GM21515 (cell line): ENCODE results near the gene MPIG6B.
A peak's percentile ranks its signal among the peaks of the same experiment; 100 is the strongest.

Experiments used
- ATAC-seq: cut with Tn5 transposase; IDR thresholded peaks from one replicate; pipeline ENCODE4 v1.9.1; 2021; ENCODE audit not compliant: unreplicated experiment

MPIG6B gene

GRCh38 chr6:31736768-31737314, 13.7 kb downstream of the MPIG6B start:
- no peak for ATAC-seq

- ATAC-seq = no peak
Measured at GRCh38 chr6:31737315-31737990, 14.3 kb downstream of the MPIG6B start.

GRCh38 chr6:31737991-31738979, 15.1 kb downstream of the MPIG6B start:
- no peak for ATAC-seq

DNA sequence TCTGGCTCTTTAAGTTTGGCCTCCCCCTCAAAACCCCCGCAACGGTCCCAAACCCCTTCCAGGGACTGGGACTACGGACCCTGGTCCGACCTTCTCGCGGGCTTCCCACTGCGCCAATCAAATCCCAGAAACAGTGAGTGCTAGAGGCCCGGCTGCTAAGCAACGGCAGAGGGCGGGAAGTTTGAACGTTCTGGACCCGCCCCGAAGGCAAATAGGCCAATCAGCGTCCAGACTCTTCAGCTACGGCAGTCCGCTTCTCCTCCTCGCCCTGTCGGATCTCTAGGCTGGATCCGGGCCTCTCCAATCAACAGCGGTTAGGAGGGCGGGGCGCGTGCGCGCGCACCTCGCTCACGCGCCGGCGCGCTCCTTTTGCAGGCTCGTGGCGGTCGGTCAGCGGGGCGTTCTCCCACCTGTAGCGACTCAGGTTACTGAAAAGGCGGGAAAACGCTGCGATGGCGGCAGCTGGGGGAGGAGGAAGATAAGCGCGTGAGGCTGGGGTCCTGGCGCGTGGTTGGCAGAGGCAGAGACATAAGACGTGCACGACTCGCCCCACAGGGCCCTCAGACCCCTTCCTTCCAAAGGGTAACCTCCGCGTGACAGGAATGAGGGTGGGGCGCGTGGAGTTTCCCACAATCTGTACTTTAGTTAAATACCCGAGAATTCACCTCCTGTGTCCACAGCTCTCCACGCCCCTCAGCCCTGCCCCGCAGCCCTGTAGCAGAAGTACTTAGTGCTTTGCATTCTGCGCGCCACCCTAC, 16.6 kb downstream of the MPIG6B start, which contains the start of gene MSH5:
Gene MSH5, plus strand, starts transcription at position 367 of the 758 bp plus-strand sequence. CDS start 462 bp downstream, outside the sequence.
- peak; percentile 60 for ATAC-seq

GRCh38 chr6:31740397-31741223, 17.4 kb downstream of the MPIG6B start:
- ATAC-seq = peak; percentile 1

- no peak for ATAC-seq
Measured at GRCh38 chr6:31741815-31742214, 18.6 kb downstream of the MPIG6B start.

GRCh38 chr6:31742894-31743293, 19.7 kb downstream of the MPIG6B start:
- ATAC-seq = no peak

GRCh38 chr6:31744422-31744821, 21.2 kb downstream of the MPIG6B start:
- ATAC-seq = no peak

GRCh38 chr6:31749301-31750036, 26.3 kb downstream of the MPIG6B start:
- no peak for ATAC-seq

- ATAC-seq = no peak
Measured at GRCh38 chr6:31750411-31751022, 27.3 kb downstream of the MPIG6B start.

DNA sequence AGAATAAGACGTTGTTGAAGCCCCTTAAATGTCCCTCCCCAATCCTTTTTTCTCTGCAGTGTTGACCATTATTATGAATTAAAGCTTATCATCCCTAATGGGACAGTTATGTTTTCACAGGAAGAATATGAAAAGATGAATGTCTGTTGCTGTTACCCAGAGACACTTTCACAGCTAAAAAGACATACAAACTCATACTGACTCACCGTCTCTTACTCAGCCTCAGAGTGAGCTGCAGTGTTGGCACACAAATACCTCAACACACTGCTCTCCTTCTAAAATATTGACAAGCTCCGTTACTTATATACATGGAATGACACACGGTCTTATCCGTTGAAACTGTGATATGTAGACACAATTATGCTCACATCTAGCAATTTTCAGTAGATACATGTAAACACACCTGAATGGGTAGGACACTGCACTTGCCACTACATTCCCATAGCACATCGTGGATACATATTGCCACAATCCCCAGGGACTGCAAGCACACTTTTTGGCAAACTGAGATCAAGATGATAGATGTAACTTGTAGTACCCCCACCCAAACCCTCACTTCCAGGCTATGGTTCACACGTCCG, 29.7 kb downstream of the MPIG6B start:
- no peak for ATAC-seq

DNA sequence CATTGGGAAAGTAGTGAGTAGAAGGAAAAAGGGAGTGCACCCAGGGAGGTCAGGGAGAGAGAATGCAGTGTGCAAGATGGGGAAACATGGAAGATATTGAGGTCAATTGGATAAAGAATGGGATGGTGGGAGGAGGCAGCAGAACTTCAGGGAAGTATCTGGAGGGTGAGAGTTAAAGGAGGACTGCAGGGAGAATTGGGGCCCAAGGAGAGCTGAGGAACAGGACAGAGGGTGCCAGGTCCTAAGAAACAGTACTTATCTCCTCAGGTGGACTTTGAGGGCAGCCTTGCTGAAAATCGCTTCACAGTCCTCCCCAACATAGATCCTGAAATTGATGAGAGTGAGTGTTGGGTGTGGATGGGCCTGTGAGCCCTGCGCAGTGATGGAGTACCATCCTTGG, 35.1 kb downstream of the MPIG6B start:
- no peak for ATAC-seq

GRCh38 chr6:31760790-31761189, 37.6 kb downstream of the MPIG6B start:
- no peak for ATAC-seq

GRCh38 chr6:31761343-31761742, 38.2 kb downstream of the MPIG6B start:
- ATAC-seq = no peak

DNA sequence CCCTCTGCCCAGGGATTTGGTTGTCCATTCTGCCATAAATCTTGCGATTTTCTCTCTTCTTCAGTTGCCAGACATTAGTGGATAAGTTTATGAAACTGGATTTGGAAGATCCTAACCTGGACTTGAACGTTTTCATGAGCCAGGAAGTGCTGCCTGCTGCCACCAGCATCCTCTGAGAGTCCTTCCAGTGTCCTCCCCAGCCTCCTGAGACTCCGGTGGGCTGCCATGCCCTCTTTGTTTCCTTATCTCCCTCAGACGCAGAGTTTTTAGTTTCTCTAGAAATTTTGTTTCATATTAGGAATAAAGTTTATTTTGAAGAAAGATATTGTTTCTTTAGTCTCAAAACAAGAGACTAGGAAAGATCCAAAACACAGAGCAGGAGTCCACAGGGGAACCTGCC, 39.2 kb downstream of the MPIG6B start, which contains the start of gene SAPCD1:
Gene SAPCD1, plus strand, starts transcription at position 301 of the 400 bp plus-strand sequence. CDS start 399 bp downstream, outside the sequence.
- ATAC-seq = no peak

GRCh38 chr6:31762878-31763618, 39.9 kb downstream of the MPIG6B start:
- no peak for ATAC-seq

DNA sequence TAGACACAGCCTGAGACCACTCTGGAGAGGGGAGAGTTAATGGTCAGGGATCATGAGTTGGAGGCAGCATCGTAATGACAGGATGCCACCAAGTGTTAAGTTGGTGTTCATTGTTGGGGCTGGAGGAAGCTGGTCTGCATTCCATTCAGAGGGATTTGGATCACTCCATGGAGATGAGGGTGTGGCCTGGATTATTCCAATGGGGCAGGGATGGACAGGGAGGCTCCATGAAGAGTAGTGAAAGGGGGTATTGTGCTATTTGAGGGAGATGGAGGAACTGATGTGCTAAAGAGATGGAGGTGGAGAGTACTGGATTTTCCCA, 40.4 kb downstream of the MPIG6B start:
- ATAC-seq = no peak

DNA sequence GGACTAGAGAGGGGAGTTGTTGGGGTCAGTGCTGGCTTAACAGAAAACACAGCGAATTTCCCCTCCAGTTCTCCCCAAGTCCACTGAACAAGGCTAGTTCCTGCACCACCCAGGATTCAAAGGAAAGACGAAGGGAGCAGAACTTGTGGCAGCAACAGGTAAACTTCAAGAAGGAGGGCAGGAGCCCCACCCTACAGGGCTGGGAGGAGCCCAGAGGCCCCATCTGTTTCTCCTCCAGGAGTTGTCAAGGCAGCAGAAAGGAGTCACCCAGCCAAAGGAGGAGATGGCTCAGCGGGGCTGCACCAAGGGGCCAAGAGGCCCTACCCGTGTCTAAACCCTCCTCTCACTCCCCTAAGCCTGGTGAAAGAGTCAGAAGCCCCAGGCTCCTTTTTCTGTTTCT, 41.0 kb downstream of the MPIG6B start:
- no peak for ATAC-seq
